Skin epidermis (tissue), 12 donors: ENCODE results near the gene SLCO1C1.

ENCODE experiments used
- H3K27ac ChIP-seq, 21 experiments: fragments of 200-600 bp; sonication (generic) in 11 of 21; one replicate each; pipeline ENCODE4 v1.5.0; 2020; ENCODE audit warnings: mild to moderate bottlenecking in 3 of 21, inconsistent platforms in 2 of 21, moderate library complexity in 2 of 21
- H3K4me3 ChIP-seq, 7 experiments: fragments of 200-600 bp; sonication (generic) in 2 of 7; one replicate each; pipeline ENCODE4 v1.5.0; 2020; ENCODE audit warnings: inconsistent platforms in 2 of 7, mild to moderate bottlenecking in 2 of 7, moderate library complexity in 1 of 7

Gene SLCO1C1, protein sequence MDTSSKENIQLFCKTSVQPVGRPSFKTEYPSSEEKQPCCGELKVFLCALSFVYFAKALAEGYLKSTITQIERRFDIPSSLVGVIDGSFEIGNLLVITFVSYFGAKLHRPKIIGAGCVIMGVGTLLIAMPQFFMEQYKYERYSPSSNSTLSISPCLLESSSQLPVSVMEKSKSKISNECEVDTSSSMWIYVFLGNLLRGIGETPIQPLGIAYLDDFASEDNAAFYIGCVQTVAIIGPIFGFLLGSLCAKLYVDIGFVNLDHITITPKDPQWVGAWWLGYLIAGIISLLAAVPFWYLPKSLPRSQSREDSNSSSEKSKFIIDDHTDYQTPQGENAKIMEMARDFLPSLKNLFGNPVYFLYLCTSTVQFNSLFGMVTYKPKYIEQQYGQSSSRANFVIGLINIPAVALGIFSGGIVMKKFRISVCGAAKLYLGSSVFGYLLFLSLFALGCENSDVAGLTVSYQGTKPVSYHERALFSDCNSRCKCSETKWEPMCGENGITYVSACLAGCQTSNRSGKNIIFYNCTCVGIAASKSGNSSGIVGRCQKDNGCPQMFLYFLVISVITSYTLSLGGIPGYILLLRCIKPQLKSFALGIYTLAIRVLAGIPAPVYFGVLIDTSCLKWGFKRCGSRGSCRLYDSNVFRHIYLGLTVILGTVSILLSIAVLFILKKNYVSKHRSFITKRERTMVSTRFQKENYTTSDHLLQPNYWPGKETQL

DNA sequence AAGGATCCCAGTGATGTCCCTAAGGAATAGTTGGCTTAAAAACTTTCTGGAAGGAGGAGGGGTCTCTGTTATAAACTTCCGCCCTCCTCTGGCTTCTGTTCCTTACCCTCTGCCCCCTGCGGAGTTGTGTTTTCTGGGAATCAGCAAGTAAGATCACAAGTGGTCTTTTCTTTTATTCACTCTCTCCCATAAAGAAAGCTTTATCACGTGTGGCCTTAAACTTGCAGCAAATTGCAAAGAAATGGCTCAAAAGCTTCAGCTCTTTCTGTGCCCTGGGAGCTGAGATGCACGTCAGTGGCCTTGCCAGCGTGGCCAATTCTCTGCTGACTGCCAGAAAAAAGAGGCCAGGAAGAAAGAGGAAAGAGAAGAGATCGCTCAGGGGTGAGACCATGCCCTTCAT, at the start of gene SLCO1C1:
TSS of gene SLCO1C1 (plus strand) at position 101 of the 400 bp plus-strand sequence. CDS start 4,245 bp downstream, outside the sequence.
- peak within 1 kb of the TSS in 2 of 21 experiments; percentile 2 to 19 for H3K27ac ChIP-seq
- no peak within 1 kb of the TSS for H3K4me3 ChIP-seq

DNA sequence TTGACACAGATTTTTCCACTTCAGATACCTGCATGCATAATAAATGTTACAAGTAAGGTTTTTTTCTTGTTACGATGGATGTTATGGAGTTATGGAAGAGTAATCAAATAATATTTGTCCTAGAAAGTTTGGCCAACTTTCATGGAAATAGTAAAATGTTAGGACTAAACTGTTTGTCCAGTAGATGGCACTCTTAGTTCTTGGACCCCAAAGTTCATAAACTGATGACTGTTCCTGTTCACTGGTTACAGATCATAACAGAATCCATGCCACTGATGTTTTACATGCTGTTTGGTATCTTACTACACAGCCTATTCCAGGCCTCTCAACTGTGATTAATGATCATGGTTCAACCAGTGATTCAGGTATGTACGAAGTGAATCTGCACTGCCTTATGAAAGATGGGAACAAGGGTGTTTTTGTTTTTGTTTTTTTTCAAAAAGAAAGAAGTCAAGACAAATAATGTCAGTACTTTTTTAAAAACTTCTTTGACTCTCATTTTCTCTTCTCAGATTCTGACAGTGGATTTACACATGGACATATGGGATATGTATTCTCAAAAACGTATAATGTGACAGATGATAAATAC, 48.8 kb upstream of the SLCO1C1 start:
- Histone ChIP-seq H3K4me3 (no peak overlapping the region), H3K27ac (no peak overlapping the region)

DNA sequence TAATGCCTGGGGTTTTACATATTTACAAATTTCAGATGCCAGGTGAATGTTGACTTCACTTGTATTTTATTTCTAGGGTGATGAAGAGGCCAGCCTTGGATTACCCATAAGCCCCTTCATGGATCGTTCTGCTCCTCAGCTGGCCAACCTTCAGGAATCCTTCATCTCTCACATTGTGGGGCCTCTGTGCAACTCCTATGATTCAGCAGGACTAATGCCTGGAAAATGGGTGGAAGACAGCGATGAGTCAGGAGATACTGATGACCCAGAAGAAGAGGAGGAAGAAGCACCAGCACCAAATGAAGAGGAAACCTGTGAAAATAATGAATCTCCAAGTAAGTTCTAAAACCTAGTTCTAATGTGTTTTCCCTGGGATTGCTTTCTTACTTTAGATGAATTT, 41.3 kb upstream of the SLCO1C1 start:
- Histone ChIP-seq H3K4me3 (no peak overlapping the region), H3K27ac (no peak overlapping the region)

DNA sequence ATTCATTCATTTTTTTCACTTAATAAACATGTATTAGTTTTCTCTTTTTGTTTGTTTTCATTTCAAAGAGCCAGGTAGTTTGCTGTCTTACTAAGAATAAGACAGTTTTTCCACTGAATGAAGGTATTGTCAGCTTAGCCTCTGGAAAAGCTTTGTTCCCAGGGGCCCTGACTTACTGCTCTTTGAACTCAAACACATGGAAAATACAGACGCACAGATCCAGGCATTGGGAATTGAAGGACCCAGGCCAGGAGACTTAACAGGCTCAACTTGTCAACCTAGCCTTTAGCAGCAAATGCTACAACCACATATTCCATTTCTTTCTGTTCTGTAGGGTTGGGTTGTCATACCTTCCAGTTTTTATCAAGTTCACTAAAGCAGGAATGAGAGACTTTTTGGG, 38.5 kb upstream of the SLCO1C1 start:
- no peak overlapping the region for H3K27ac ChIP-seq
- H3K4me3 ChIP-seq = no peak overlapping the region

DNA sequence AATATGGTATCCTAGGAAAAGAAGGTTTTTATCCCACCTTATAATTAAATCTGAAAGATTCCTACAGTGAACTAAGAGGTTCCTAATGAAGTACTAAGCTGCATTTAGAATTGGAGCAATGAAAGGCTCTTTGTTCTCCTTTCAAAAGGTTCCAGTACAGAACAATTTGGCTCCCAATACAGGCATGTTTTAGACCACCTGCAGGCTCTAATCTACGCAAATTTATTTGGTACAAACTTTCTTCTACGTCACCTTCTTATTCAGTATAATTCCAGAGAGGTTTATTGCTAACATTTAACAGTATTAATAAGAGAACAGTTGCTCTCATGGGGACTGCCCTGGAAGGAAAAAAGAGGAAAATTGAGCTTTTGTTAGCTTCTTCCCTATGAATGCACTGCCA, 37.6 kb upstream of the SLCO1C1 start:
- H3K4me3 ChIP-seq = no peak overlapping the region
- no peak overlapping the region for H3K27ac ChIP-seq

DNA sequence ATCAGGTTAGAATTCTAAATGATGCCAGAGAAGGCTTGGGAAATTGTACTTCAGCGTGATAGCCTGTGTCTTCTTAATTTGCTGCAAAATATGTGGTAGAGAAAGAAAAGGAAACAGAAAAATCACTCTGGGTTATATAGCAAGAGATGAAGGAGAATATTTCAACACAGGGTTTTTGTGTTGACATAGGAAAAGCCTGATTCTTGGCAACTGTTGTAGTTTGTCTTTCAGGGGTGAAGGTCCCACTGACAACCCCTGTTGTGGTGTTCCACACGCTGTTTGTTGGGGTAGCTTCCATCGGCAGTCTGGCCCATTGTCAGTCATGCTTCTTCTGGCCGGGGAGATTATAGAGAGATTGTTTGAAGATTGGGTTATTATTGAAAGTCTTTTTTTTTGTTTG, 13.8 kb upstream of the SLCO1C1 start:
- no peak overlapping the region for H3K4me3 ChIP-seq
- no peak overlapping the region for H3K27ac ChIP-seq

DNA sequence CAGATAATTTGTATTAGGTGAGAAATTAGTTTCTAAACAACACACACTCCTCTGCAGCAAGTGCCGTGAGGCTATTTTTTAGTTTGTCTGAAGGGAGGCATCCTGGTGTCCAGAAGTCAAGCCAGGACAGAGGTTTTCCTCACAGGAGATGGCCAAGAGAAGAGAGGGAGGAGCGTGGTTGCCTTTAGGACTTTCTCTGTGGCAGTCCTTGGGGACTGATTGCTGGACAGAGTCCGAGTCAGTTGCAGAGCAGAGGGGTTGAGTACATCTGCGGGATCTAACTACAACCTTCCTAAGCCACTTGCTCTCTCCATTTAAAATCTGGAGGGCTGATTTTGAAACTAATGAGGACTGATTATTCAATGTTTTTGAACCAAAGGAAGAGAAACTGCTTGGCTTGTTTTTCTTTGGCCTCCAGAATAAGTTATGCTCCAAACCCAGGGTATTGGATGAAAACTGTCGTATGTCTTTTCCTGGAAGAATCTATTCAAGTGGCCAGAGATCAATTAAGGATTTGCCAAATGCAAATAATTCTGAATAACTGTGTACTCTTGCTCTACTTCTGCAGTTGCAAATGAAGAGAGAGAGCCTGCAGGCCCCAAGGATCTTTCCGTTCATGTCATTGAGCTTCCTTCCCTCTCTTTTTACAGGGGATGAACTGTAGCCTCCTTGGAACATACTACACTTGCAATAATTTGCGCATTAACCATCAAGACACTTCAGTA, 1.2 kb downstream of the SLCO1C1 start:
- H3K27ac ChIP-seq = no peak overlapping the region
- H3K4me3 ChIP-seq = no peak overlapping the region

DNA sequence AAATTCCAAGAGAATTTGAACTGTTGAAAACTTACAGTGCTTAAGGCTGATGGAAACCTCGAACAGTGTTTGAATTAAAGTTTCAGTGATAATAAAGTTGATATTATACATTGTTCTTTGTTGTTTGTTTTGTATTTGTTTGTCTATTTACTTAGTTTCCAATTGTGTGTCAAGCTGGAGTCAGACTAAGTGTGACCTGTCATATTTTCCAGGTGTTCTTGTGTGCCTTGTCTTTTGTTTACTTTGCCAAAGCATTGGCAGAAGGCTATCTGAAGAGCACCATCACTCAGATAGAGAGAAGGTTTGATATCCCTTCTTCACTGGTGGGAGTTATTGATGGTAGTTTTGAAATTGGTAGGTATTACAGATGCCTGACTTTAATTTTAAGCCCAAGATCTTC, 6.0 kb downstream of the SLCO1C1 start:
- no peak overlapping the region for H3K27ac ChIP-seq
- no peak overlapping the region for H3K4me3 ChIP-seq

DNA sequence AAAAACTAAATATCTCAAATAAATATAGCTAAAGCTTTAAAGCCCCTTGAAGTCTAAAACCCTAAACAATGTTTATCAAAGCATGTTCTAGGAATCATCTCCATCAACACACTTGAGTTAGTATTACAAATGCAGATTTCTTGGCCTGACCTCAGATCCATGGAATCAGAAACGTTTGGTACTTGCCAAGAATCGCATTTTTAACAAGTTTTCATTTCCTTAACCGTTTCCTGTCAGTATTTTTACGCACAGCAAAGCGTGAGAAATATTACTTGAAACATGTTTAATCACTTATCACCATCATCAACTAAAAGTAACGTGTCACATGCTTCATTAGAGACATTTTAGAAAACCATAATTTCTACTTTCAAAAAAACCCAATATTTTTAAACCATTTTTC, 9.7 kb downstream of the SLCO1C1 start:
- Histone ChIP-seq H3K27ac (no peak overlapping the region), H3K4me3 (no peak overlapping the region)

DNA sequence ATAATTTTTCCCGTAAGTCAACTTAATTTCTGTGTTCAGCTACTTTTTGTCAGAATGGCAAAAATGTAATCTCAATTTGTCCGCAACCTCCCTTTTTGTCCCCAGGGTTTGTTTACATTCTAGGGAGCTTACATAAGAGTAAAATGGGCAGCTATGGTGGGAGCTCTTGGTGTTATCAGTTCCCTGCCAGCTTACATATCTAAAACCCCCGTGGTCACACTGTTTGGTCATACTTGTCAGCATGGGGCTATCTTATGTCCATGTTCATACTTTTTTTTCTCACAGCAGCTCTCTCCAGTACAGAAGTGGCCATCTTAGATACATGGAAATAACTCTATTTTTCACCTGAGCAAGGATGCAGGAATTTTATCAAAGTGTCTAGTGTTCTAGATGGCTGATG, 16.7 kb downstream of the SLCO1C1 start:
- Histone ChIP-seq H3K27ac (no peak overlapping the region), H3K4me3 (no peak overlapping the region)

DNA sequence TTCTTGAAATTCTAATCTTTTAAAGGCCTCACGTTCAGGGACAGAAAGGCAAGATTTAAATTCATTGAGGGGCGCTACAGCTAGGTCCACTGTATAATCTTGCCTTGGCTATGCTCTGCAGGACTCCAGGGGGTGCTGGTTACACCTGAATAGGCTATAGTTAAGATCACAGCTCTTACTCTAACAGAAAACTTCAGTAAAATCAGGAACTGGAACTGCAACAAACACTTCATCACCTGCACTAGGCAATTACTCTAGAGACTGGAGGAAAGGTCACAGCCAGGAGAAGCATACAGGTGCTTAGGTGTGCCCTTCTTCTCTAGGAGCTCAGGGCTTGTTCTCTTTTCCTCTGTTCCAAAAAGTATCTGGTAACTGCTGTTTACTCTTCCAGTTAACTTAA, 20.9 kb downstream of the SLCO1C1 start:
- Histone ChIP-seq H3K27ac (no peak overlapping the region), H3K4me3 (no peak overlapping the region)

DNA sequence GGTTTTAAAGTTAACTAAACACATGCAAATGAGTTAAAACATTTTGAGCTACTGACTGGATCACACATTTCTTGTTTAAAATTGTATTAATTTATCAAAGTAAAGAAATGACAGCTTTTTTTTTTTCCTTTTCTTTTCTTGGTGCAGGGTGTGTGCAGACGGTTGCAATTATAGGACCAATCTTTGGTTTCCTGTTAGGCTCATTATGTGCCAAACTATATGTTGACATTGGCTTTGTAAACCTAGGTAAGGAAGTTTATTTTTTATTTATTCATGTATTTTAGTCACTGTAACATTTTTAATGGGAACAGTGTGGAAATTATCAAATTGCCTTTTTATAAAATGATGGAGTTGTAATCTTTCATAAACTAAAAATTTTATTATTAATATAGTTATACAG, 21.9 kb downstream of the SLCO1C1 start:
- Histone ChIP-seq H3K27ac (no peak overlapping the region), H3K4me3 (no peak overlapping the region)

DNA sequence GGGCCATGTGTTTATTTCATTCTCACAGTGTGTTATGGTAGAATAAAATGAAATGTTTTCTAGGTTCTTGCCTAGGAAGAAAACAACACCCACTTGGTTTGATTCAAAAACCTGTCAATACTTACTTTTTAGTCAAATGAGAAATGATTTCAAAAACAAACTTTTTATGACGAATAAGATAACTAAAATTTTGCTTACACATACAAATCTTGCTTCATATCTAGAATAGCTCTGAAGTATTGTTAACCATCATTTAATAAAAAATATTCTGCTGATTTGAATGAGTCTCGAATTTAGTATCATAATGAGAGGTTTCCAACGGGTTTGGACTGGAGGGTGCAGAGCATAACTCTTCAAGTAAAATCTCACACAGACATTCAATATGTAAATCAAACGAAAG, 23.2 kb downstream of the SLCO1C1 start:
- no peak overlapping the region for H3K4me3 ChIP-seq
- H3K27ac ChIP-seq = no peak overlapping the region

DNA sequence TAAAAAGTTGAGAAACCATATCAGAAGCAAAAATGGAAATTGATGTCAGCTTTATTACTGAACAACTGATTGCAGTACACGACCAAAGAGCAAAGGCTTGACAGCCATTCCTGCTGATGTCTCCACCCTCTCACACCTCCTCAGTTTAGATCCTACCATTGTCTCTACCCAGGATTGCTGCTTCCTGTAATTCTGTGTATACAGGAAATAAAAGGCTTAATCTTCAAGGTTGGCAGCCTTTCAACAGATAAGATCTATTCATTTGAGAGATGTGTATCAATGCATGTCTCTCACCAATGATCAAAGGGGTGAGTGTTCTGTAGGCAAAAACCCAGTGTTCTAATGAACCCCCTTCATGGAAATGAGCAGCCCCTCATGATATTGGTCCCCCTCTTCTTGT, 27.0 kb downstream of the SLCO1C1 start:
- Histone ChIP-seq H3K4me3 (no peak overlapping the region), H3K27ac (no peak overlapping the region)

DNA sequence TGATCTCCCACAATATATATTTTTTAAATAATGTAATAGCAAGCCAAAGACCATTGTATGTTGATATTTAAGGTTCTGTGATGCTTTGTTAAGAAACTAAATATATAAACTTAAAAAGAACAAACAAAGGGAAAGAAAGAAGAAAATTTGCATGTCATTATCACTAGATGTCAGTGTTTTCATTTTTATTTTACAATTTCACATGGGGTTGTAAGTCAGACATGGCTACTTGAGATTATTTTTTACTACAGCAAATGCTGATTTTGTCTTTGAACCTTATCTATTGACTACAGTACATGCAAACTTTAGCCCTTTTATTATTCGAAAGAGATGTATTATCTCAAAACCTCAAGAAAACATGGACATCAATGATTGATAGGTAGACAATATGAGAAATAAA, 36.1 kb downstream of the SLCO1C1 start:
- no peak overlapping the region for H3K4me3 ChIP-seq

DNA sequence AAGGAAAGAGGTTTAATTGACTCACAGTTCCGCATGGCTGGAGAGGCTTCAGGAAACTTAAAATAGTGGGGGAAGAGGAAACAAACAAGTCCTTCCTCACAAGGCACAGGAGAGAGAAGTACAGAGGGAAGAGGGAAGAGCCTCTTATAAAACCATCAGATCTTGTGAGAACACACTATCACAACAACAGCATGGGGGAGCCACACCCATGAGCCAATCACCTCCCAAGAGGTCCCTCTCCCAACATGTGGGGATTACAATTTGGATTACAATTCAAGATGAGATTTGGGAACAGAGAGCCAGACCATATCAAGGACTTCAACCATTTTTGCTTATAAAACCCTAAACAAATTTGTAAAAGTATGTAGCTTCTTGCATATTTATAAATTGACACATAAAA, 45.8 kb downstream of the SLCO1C1 start:
- Histone ChIP-seq H3K4me3 (no peak overlapping the region), H3K27ac (no peak overlapping the region)

More for the DNA sequence above, 36.1 kb downstream of the SLCO1C1 start:
- no peak overlapping the region for H3K27ac ChIP-seq

DNA sequence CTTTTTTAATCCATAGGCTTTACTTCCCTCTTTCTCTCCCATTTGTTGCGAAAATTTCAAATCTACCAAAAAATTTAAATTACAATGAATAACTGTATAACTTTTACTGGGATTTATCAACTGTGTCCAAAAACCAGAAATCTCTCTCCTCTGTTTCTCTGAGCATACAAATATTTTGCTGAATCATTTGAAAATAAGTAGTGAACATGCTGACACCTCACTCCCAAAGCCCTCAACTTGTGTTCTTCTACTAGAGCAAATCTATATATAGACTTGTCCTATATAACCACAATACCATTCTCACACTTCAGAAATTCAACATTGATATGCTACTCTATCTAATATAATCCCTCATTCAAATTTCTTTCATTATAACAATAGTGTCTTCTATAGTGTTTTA, 53.1 kb downstream of the SLCO1C1 start:
- no peak overlapping the region for H3K4me3 ChIP-seq
- H3K27ac ChIP-seq = no peak overlapping the region

DNA sequence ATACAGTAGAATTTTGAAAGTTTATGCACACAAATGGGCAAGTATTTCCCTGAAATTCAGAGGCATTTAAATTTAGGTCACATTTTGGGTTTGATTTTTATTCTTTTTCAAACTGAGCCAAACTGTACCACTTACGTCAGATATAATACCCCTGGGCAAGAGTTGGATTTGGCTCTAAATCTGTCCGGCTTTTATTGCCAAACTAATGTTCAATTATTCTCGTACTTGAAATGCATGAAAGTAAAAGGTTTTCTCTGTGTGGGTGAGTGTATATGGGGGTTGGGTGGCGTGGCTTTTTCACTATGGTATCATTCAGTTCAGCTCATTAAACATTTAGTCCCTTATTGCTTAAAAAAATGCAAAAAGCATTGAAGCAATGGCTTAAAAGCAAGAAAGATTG, 55.9 kb downstream of the SLCO1C1 start:
- Histone ChIP-seq H3K27ac (no peak overlapping the region), H3K4me3 (no peak overlapping the region)

DNA sequence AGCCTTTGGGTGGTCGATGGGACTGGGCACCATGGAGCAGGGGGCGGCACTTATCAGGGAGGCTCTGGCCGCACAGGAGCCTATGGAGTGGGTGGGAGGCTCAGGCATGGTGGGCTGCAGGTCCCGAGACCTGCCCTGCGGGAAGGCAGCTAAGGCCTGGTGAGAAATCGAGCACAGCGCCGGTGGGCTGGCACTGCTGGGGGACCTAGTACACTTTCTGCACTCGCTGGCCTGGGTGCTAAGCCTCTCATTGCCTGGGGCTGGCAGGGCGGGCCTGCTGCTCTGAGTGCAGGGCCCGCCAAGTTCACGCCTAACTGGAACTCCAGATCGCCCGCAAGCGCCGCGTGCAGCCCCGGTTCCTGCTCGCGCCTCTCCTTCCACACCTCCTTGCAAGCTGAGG, 82.3 kb downstream of the SLCO1C1 start:
- Histone ChIP-seq H3K27ac (no peak overlapping the region), H3K4me3 (no peak overlapping the region)

DNA sequence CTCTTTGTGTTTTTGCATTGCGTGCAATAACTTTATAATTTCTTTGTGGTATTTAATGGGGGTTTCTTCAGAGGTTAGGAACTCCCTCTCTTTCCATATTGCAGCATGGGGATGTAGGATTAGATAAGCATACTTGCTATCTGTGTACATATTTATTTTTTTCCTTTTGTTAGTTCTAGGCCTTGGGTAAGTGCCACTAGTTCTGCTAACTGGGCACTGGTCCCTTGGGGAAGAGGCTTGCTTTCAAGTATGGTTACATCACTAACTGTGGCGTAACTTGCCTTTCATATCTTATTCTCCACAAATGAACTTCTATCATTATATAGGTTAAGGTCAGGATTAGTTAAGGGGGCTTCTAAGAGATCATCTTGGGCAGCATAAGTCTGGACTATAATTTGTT, 83.8 kb downstream of the SLCO1C1 start:
- no peak overlapping the region for H3K27ac ChIP-seq
- no peak overlapping the region for H3K4me3 ChIP-seq
